Fibroblast of the aortic adventitia (primary cell): ENCODE measurements around the gene POFUT2. TPM values are rescaled to one million over a fixed set of nuclear protein-coding genes. Genes with fewer than 3 reads are reported as not detected.

Experiments
- DNase-seq: peaks from one replicate; pipeline ENCODE4 v3.0.0-alpha.2; 2010; ENCODE audit warnings: low read depth
- H3K4me3 ChIP-seq: 2 replicates; pipeline ENCODE4 v1.5.1; 2011; ENCODE audit warnings: low read depth, mild to moderate bottlenecking, control low read depth, low read length, moderate library complexity
- total RNA-seq: library from RNA; depleted of rRNA; stranded (reverse); fragments of >200 nt; gene quantifications from 2 replicates; pipeline ENCODE4 v1.2.3, GENCODE V29; 2012; ENCODE audit warnings: low replicate concordance
- TF ChIP-seq, protein P1 (sequence below): IDR thresholded peaks from 2 replicates; pipeline ENCODE4 v1.5.1; 2011; ENCODE audit warnings: mild to moderate bottlenecking, low read length, control low read depth, inconsistent platforms; ENCODE audit not compliant: insufficient read depth

POFUT2 gene
- total RNA-seq, 1 donor: 23.8 TPM

DNA sequence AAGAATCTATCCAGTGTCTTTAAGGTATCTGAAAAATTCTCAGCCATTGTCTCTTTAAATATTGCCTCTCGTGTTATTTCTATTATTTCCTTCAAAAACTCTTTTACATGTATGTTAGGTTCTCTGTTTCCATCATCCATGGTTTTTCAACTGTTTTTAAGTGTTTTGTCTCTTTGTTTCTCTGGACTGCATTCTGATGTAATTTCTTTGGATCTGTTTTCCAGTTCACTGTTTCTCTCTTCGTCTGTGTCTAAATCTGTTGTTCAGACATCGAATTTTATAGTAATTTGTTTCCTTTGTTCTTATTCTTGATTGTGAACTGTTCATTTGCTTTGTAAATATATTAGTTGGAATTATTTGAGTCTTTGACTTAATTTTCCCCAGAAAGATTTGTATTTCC, 44.1 kb downstream of the POFUT2 start:
- no peak for DNase-seq
- H3K4me3 ChIP-seq: no peak overlapping the region
- TF ChIP-seq, protein P1, sequence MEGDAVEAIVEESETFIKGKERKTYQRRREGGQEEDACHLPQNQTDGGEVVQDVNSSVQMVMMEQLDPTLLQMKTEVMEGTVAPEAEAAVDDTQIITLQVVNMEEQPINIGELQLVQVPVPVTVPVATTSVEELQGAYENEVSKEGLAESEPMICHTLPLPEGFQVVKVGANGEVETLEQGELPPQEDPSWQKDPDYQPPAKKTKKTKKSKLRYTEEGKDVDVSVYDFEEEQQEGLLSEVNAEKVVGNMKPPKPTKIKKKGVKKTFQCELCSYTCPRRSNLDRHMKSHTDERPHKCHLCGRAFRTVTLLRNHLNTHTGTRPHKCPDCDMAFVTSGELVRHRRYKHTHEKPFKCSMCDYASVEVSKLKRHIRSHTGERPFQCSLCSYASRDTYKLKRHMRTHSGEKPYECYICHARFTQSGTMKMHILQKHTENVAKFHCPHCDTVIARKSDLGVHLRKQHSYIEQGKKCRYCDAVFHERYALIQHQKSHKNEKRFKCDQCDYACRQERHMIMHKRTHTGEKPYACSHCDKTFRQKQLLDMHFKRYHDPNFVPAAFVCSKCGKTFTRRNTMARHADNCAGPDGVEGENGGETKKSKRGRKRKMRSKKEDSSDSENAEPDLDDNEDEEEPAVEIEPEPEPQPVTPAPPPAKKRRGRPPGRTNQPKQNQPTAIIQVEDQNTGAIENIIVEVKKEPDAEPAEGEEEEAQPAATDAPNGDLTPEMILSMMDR: no peak

DNA sequence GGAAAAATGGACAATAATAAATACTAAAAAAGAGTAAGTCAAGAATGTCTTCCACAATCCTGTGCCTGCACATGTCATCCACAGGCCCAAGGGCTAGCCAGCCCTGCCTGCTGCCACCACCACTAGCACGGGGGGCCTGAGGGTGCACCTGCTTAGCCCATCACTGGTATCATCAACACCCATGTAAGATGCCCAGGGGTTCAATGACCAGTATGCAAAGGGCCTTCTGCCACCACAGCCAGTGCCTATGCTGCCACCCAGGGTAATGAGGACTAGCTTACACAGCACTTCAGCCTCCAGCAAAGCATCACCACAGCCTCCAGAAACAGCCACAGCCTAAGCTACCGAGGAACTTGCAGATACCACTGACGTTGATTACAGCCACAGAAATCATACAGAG, 46.3 kb downstream of the POFUT2 start:
- TF ChIP-seq, protein P1: no peak
- DNase-seq: no peak
- H3K4me3 ChIP-seq: no peak overlapping the region

DNA sequence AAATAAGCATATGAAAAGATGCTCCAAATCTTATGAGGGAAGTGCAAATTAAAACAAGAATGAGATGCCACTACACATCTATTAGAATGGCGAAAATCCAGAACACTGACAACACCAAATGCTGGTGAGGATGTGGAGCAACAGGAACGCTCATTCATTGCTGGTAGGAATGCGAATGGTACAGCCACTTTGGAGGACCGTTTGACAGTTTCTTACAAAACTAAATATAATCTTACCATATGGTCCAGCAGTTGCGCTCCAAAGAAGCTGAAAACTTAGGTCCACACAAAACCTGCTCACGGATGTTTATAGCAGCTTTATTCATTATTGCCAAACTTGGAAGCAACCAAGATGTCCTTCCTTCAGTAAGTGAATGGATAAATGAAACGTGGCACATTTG, 50.3 kb downstream of the POFUT2 start:
- H3K4me3 ChIP-seq: no peak overlapping the region
- no peak for DNase-seq
- TF ChIP-seq, protein P1: no peak

DNA sequence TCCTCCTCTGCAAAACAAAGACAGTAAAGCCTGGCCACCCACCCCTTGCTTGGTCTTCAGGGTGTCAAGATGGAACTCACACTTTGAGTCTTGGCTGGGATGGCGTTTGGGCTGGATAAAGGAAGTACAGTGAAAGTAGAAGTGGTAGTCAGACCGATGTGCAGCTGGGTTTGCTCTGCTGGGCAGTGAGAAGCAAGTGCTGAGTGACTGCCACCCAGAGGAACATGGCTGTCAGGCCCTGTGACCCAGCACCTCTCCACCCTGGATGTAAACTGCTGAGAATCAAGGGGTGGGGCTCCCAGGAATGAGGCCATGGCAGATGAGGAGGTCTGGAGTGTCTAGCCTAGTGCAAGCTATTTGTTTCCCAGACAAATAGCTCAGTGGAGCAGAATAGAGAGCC, 51.2 kb downstream of the POFUT2 start:
- H3K4me3 ChIP-seq: no peak overlapping the region
- DNase-seq: no peak
- TF ChIP-seq, protein P1: no peak

DNA sequence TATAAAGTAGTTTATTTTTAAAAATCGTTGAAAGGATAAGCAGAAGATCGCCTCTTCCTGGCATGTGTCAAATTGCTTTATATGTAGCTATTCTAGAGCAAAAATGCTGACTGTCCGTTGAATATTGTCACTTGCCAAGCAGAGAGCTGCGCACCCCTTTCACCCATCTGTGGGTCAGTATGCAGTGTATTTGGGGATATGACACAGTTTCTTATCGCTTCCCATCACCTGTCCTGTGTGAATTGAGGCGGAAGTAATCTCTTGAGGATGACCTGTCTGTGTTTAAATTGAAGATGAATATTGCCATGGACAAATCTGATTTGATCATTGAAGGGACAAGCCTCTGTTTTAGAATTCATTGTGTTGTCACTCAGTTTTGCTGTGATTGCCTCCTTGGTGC, 52.2 kb downstream of the POFUT2 start:
- H3K4me3 ChIP-seq: no peak overlapping the region
- DNase-seq: no peak
- TF ChIP-seq, protein P1: no peak

DNA sequence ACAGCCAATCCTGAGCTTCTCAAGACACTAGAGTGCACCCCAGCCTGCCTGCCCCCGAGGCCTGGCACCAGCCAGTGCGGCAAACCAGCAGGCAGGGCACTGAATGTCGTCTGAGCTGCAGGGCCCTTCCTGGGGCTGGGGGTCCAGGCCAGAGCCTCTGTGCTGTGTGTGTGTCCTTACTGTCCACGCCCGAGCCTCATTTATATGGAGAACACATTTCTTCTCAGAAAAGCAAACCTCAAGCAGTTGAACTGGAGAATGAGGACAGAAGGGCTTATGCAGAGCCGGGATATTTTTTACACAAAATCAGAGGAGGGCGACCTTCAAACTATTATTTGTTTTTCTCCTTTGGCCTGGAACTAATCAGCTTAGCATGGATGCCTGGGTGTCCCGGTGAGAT, 52.7 kb downstream of the POFUT2 start:
- TF ChIP-seq, protein P1: no peak
- H3K4me3 ChIP-seq: no peak overlapping the region
- no peak for DNase-seq

DNA sequence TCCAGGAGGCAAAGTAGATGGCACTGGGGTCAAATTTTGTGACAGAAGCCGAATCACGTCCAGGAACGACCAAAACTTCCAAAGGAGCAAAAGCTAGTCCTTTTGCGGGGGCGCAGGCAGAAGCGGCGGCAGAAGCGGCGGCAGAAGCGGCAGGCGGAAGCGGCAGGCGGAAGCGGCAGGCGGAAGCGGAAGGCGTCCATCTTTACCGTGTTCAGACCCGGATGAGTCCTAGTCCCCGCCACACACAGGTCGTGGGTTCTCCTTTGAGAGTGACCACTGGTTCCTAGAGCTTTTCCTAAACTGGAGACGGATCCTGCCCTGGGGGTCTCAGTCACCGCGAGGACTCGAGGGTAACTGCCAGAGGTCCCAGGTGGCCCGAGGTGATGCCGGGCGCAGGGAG, 53.6 kb downstream of the POFUT2 start:
- no peak for DNase-seq
- H3K4me3 ChIP-seq: no peak overlapping the region

More for the DNA sequence above, 53.6 kb downstream of the POFUT2 start:
- TF ChIP-seq, protein P1: no peak
